Transverse colon (tissue), 4 donors: ENCODE results near the gene GPX4. TPM values are rescaled to one million over a fixed set of nuclear protein-coding genes. Genes with fewer than 3 reads are reported as not detected.

Source experiments
- DNase-seq: peaks from one replicate; pipeline ENCODE4 v3.0.0-alpha.2; 2019
- H3K27ac ChIP-seq, 4 donors: fragments of 200-600 bp; sonication (generic); 2 replicates each; pipeline ENCODE4 v1.5.1; 2016 to 2018; ENCODE audit warnings: inconsistent platforms in 4 of 4
- H3K27me3 ChIP-seq: fragments of 200-600 bp; sonication (generic); 2 replicates; pipeline ENCODE4 v1.5.1; 2017; ENCODE audit warnings: inconsistent platforms
- H3K36me3 ChIP-seq, 4 donors: fragments of 200-600 bp; sonication (generic); 2 replicates each; pipeline ENCODE4 v1.5.1; 2017 to 2019; ENCODE audit warnings: inconsistent platforms in 4 of 4
- H3K4me1 ChIP-seq, 4 donors: fragments of 200-600 bp; sonication (generic); 2 replicates each; pipeline ENCODE4 v1.5.1; 2017 to 2020; ENCODE audit warnings: inconsistent platforms in 4 of 4
- H3K4me3 ChIP-seq, 4 donors: fragments of 200-600 bp; sonication (generic); 1 replicate in 1 of 4; 2 replicates in 3 of 4; pipeline versions ENCODE4 v1.5.1 to v1.6.1; 2017 to 2019; ENCODE audit warnings: inconsistent platforms in 4 of 4
- H3K9me3 ChIP-seq, 2 donors: fragments of 200-600 bp; sonication (generic); 2 replicates each; pipeline ENCODE4 v1.5.1; 2017 to 2019; ENCODE audit warnings: inconsistent platforms in 2 of 2
- EP300 ChIP-seq: sonication (generic); formaldehyde crosslinking; IDR thresholded peaks from one replicate; pipeline ENCODE4 v1.6.1; 2017; ENCODE audit warnings: antibody characterized with exemption, low read depth
- POLR2A ChIP-seq: fragments of 450-650 bp; IDR thresholded peaks from one replicate; pipeline ENCODE4 v1.6.1; 2016; ENCODE audit warnings: antibody characterized with exemption, mild to moderate bottlenecking, moderate library complexity
- POLR2AphosphoS5 ChIP-seq, 3 donors: sonication (generic); formaldehyde crosslinking; IDR thresholded peaks; one replicate each; pipeline ENCODE4 v1.6.1; 2016; ENCODE audit warnings: antibody characterized with exemption in 3 of 3
- WGBS, 2 donors: methylation state at CpG; one replicate each; pipeline ENCODE4 v1.1.5; 2018; ENCODE audit warnings: low coverage in 1 of 2; 5-methylcytosine and 5-hydroxymethylcytosine counted together
- in situ Hi-C, 4 donors: fragments of 200-750 bp; cut with MboI; loops; one replicate each; pipeline versions ENCODE4 v1.15.0 to v1.15.1; 2017; ENCODE audit warnings: low sequenced_read_pairs in 3 of 4, low pct_ligation_motif_present in 1 of 4, low pct_unique_long_range_greater_than_20kb in 1 of 4
- intact Hi-C: fragments of 100-400 bp; cut with DNase I; formaldehyde crosslinking; loops from one replicate; pipeline ENCODE4 v1.15.1; 2023; ENCODE audit warnings: low total_unique reads
- total RNA-seq, 4 donors: library from RNA; depleted of rRNA; stranded (reverse); fragments of >200 nt; gene quantifications; one replicate each; pipeline ENCODE4 v1.1.0, GENCODE V29; 2016
- TF ChIP-seq, protein P1 (sequence below), 5 experiments: fragments of 200-600 bp in 3 of 5; fragments of 450-650 bp in 2 of 5; sonication (generic) in 3 of 5; IDR thresholded peaks; 1 replicate in 2 of 5; 2 replicates in 3 of 5; pipeline ENCODE4 v1.5.1; 2016 to 2017; ENCODE audit warnings: antibody characterized with exemption in 5 of 5, inconsistent platforms in 3 of 5, mild to moderate bottlenecking in 2 of 5, moderate library complexity in 1 of 5

GPX4 gene
- total RNA-seq, 4 donors from 2014 or later = 115 to 426 (median 261) TPM

DNA sequence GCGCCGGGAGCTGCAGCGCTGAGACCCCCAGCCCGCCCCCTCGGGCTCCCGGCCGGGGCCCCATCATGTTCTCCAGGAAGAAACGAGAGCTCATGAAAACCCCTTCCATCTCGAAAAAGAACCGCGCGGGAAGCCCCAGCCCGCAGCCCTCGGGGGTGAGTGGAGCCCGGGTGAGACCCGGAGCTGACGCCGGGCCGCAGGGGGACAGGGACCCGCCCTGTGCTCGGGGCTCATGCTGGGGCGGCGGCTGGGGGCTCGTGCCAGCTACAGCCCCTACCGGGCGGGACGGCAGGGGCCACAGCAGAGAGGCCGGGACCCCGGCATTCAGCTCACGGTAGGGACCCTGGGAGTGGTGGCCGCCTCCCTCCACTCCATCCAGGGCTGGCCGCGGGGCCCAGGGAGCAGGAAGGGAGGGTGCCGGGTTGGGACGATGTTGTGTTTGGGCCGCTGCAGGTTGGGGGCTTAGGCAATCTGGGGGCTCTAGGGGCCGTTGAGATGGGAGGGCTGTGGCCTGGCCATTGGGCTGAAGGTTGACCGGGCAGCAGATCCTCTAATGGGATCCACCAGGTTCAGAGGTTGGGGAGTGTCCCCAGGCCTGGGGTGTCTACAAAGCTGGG is 36.3 kb upstream of the GPX4 start:
- no peaks in the 10 kb centered on the region for H3K36me3 ChIP-seq
- in situ Hi-C loops = no loop called here
- intact Hi-C loops = no loop called here
- peak; percentile 34 for DNase-seq
- H3K4me1 ChIP-seq = peaks cover 34 to 62% (median 59%) of the 10 kb centered on the region in 4 donors
- no peaks in the 10 kb centered on the region for H3K9me3 ChIP-seq
- H3K27ac ChIP-seq = peak overlapping the region; percentile 73 to 88 (median 79)
- TF ChIP-seq, protein P1, sequence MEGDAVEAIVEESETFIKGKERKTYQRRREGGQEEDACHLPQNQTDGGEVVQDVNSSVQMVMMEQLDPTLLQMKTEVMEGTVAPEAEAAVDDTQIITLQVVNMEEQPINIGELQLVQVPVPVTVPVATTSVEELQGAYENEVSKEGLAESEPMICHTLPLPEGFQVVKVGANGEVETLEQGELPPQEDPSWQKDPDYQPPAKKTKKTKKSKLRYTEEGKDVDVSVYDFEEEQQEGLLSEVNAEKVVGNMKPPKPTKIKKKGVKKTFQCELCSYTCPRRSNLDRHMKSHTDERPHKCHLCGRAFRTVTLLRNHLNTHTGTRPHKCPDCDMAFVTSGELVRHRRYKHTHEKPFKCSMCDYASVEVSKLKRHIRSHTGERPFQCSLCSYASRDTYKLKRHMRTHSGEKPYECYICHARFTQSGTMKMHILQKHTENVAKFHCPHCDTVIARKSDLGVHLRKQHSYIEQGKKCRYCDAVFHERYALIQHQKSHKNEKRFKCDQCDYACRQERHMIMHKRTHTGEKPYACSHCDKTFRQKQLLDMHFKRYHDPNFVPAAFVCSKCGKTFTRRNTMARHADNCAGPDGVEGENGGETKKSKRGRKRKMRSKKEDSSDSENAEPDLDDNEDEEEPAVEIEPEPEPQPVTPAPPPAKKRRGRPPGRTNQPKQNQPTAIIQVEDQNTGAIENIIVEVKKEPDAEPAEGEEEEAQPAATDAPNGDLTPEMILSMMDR (IDR thresholded peaks at IDR 0.05) = no peak
- TF ChIP-seq EP300 = no peak
- WGBS, 2 donors = 7% methylated on average over 18 of the region's 38 CpGs; no CpG with 5 or more reads in 1 of the 2 donors
- peaks cover 61% of the 10 kb centered on the region for H3K27me3 ChIP-seq
- peak overlapping the region; percentile 24 to 51 (median 38) for H3K4me3 ChIP-seq

DNA sequence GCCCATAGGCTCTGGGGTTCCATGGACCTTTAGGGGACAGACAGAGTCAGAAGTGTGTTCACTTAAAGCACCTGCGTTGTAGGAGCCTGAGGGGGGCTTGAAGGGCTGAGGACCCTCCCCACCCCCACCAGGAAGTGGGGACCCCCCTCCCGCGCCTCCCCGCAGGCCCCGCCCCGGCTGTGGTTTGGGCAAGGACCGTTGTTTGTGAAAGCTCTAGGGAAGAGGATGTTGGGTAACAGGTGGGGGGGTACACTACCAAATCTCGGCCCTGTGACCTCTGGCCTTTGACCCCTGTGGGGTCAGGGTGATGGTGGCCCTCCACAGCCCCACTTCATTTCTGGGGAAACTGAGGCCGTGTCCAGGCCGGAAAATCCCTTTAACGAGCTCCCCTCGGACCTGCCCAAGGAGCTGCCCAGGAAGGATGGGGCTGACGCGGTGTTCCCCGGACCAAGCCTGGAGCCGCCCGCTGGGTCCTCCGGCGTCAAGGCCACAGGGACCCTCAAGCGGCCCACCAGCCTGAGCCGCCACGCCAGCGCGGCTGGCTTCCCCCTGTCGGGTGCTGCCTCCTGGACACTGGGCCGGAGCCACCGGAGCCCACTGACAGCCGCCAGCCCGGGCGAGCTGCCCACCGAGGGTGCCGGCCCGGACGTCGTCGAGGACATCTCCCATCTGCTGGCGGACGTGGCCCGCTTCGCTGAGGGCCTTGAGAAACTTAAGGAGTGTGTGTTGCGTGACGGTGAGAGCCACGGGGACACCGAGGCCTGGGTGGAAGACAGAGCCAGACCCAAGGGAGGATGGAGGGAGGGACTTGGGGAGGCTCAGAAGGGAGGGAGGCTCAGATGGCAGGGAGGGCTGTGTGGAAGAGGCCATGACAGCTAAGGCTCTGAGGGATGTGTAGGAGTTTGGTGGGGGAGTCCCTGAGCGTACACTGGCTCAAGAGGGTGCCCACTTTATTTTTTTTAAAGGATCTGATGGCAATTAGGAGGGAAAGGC is 35.5 kb upstream of the GPX4 start:
- Histone ChIP-seq H3K27ac (peak overlapping the region; percentile 73 to 88 (median 79)), H3K36me3 (no peaks in the 10 kb centered on the region), H3K4me3 (peak overlapping the region in 3 of 4 donors; percentile 13 to 51 (median 41)), H3K27me3 (peaks cover 69% of the 10 kb centered on the region), H3K9me3 (no peaks in the 10 kb centered on the region), H3K4me1 (peaks cover 34 to 62% (median 59%) of the 10 kb centered on the region in 4 donors)
- WGBS, 2 donors = 49 to 75% methylated on average over 1 to 44 of the region's 45 CpGs
- TF ChIP-seq POLR2A = no peak
- no peak for TF ChIP-seq POLR2AphosphoS5 (IDR thresholded peaks at IDR 0.05)
- intact Hi-C loops (no loop called here), in situ Hi-C loops (no loop called here)
- peak; percentile 66 for DNase-seq

DNA sequence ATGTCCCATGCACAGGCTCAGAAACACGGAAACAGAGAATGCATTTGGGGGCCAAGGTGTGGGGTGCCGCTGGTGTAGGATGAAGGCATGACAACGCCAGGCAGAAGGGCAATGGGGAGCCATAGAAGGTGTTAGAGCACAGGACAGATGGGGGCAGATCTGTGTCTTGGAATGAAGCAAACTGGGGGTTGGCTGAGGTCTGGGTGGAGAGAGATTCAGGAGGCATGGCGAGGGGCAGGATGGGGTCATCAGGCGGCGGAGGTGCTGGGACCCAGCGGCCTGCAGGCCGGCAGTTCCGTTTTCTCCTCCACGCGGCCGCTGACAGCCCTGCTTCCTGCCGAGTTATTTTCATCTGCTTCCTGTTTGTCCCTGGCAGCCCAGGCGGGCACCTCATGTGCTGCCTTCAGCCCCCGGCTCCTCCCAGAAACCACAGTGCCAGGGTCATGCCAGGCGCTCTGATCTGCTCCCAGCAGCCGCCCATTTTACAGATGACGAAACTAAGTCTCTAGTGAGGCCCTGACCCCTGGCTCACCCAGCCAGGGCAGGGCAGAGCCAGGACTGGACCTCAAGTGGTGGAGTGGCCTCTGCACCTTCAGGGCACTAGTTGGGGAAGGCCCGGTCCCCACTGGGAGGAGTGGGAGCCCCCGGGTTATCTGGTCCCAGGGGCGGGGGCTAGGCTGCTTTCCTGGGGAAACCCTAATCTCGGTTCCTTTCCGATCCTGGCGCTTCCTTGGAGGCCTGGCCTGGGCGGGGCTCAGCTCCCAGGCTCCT is 34.6 kb upstream of the GPX4 start:
- Histone ChIP-seq H3K36me3 (no peaks in the 10 kb centered on the region), H3K9me3 (no peaks in the 10 kb centered on the region), H3K27ac (peak overlapping the region; percentile 73 to 88 (median 79)), H3K27me3 (peaks cover 69% of the 10 kb centered on the region), H3K4me1 (peaks cover 34 to 66% (median 57%) of the 10 kb centered on the region in 4 donors), H3K4me3 (peak overlapping the region in 1 of 4 donors; percentile 51)
- TF ChIP-seq, protein P1 (IDR thresholded peaks at IDR 0.05) = peak in 1 of 5 experiments; percentile 16
- TF ChIP-seq EP300 (no peak), POLR2AphosphoS5 (IDR thresholded peaks at IDR 0.05) (peak in 2 of 3 donors; percentile 27 to 36), POLR2A (no peak)
- DNase-seq = peak; percentile 82
- in situ Hi-C loops = no loop called here
- 30 to 40% methylated on average over 2 to 25 of the region's 25 CpGs for WGBS, 2 donors
- intact Hi-C loops = no loop called here

DNA sequence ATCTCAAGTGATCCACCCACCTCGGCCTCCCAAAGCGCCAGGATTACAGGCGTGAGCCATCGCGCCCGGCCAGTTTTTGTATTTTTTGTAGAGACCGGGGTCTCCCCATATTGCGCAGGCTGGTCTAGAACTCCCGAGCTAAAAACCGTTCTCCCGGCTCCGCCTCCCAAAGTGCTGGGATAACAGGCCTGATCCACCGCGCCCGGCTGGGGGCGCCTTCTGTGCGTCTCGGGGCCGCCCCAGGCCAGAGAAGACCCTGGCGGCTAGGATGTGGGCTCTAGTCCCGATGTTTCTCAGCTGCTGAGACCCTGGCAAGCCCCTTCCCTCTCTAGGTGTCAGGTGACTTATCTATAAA is 33.2 kb upstream of the GPX4 start:
- Histone ChIP-seq H3K4me1 (peaks cover 23 to 64% (median 54%) of the 10 kb centered on the region in 4 donors), H3K4me3 (no peak overlapping the region), H3K27me3 (peaks cover 69% of the 10 kb centered on the region), H3K27ac (no peak overlapping the region), H3K36me3 (no peaks in the 10 kb centered on the region), H3K9me3 (no peaks in the 10 kb centered on the region)
- 31% methylated on average over 21 of the region's 21 CpGs; no CpG with 5 or more reads in 1 of the 2 donors for WGBS, 2 donors
- no peak for DNase-seq
- TF ChIP-seq, protein P1 (IDR thresholded peaks at IDR 0.05) = no peak
- no peak for TF ChIP-seq EP300
- no peak for TF ChIP-seq POLR2AphosphoS5 (IDR thresholded peaks at IDR 0.05)
- TF ChIP-seq POLR2A = no peak
- in situ Hi-C loops (no loop called here), intact Hi-C loops (no loop called here)
